ENCODE measurements around the gene ACSS1.

Gene ACSS1

GRCh38 chr20:24970030-24970553, 87.8 kb downstream of the ACSS1 start:
- DNase-seq: no peak

GRCh38 chr20:24969186-24970029, 88.5 kb downstream of the ACSS1 start:
- no peak for DNase-seq

GRCh38 chr20:24968278-24968800, 89.6 kb downstream of the ACSS1 start:
- DNase-seq: no peak

- no peak for DNase-seq
These were observed 91.5 kb downstream of the ACSS1 start for GRCh38 chr20:24966317-24967012.

- no peak for DNase-seq
These were observed 92.6 kb downstream of the ACSS1 start for GRCh38 chr20:24965065-24965919.

GRCh38 chr20:24964506-24964840, 93.5 kb downstream of the ACSS1 start:
- no peak for DNase-seq

GRCh38 chr20:24963672-24964505, 94.0 kb downstream of the ACSS1 start:
- DNase-seq: no peak

GRCh38 chr20:24962510-24962909, 95.4 kb downstream of the ACSS1 start:
- DNase-seq: no peak

GRCh38 chr20:24962182-24962492, 95.8 kb downstream of the ACSS1 start:
- no peak for DNase-seq

- no peak for DNase-seq
These were observed 96.4 kb downstream of the ACSS1 start for GRCh38 chr20:24961384-24962181.

GRCh38 chr20:24960861-24961260, 97.1 kb downstream of the ACSS1 start:
- no peak for DNase-seq

- no peak for DNase-seq
These were observed 97.6 kb downstream of the ACSS1 start for GRCh38 chr20:24960302-24960801.

GRCh38 chr20:24959591-24960301, 98.2 kb downstream of the ACSS1 start:
- no peak for DNase-seq

GRCh38 chr20:24958506-24959385, 99.2 kb downstream of the ACSS1 start:
- DNase-seq: no peak

- DNase-seq: no peak
These were observed 100.5 kb downstream of the ACSS1 start for GRCh38 chr20:24957326-24958016.

Measured in RPMI8226 (cell line).